HG03378 (cell line): Measurements from ENCODE around the gene SLC5A1.

Experiments
- ATAC-seq: cut with Tn5 transposase; IDR thresholded peaks from one replicate; pipeline ENCODE4 v1.9.1; 2021; ENCODE audit warnings: mild to moderate bottlenecking, moderate library complexity; ENCODE audit not compliant: unreplicated experiment

The SLC5A1 gene

GRCh38 chr22:32050678-32051515 is 7.8 kb downstream of the SLC5A1 start:
- no peak for ATAC-seq

- ATAC-seq: no peak
Observed at GRCh38 chr22:32052244-32052643, 9.2 kb downstream of the SLC5A1 start.

- no peak for ATAC-seq
Observed at GRCh38 chr22:32052936-32053791, 10.1 kb downstream of the SLC5A1 start.

- ATAC-seq: no peak
Observed at GRCh38 chr22:32055069-32055468, 12.0 kb downstream of the SLC5A1 start.

GRCh38 chr22:32058656-32059260 is 15.7 kb downstream of the SLC5A1 start:
- ATAC-seq: no peak

GRCh38 chr22:32059426-32059825 is 16.4 kb downstream of the SLC5A1 start:
- no peak for ATAC-seq

GRCh38 chr22:32063701-32064100 is 20.6 kb downstream of the SLC5A1 start:
- no peak for ATAC-seq

- ATAC-seq: no peak
Observed at GRCh38 chr22:32066820-32067219, 23.8 kb downstream of the SLC5A1 start.

- ATAC-seq: no peak
Observed at GRCh38 chr22:32067613-32068012, 24.6 kb downstream of the SLC5A1 start.

- no peak for ATAC-seq
Observed at GRCh38 chr22:32069579-32070372, 26.7 kb downstream of the SLC5A1 start.

- ATAC-seq: no peak
Observed at GRCh38 chr22:32073262-32073661, 30.2 kb downstream of the SLC5A1 start.

GRCh38 chr22:32073823-32074380 is 30.8 kb downstream of the SLC5A1 start:
- ATAC-seq: no peak

- no peak for ATAC-seq
Observed at GRCh38 chr22:32075997-32076760, 33.1 kb downstream of the SLC5A1 start.

- ATAC-seq: no peak
Observed at GRCh38 chr22:32076761-32077084, 33.7 kb downstream of the SLC5A1 start.

- ATAC-seq: no peak
Observed at GRCh38 chr22:32077151-32077550, 34.1 kb downstream of the SLC5A1 start.

- ATAC-seq: no peak
Observed at GRCh38 chr22:32079130-32080089, 36.3 kb downstream of the SLC5A1 start.

GRCh38 chr22:32080904-32081303 is 37.8 kb downstream of the SLC5A1 start:
- no peak for ATAC-seq

GRCh38 chr22:32082331-32082730 is 39.3 kb downstream of the SLC5A1 start:
- no peak for ATAC-seq

- ATAC-seq: no peak
Observed at GRCh38 chr22:32083000-32083399, 39.9 kb downstream of the SLC5A1 start.
